HG03025 (cell line): ENCODE data around the gene APLF.
"Not testable (repeated sequence)": the region's sequence is repeated elsewhere in the genome, so short reads cannot be mapped to it uniquely, and the experiment has no call there.

ENCODE experiments used
- ATAC-seq: cut with Tn5 transposase; IDR thresholded peaks from one replicate; pipeline ENCODE4 v1.9.1; 2021; ENCODE audit warnings: mild to moderate bottlenecking, moderate library complexity; ENCODE audit not compliant: unreplicated experiment, low FRiP score

The APLF gene

DNA sequence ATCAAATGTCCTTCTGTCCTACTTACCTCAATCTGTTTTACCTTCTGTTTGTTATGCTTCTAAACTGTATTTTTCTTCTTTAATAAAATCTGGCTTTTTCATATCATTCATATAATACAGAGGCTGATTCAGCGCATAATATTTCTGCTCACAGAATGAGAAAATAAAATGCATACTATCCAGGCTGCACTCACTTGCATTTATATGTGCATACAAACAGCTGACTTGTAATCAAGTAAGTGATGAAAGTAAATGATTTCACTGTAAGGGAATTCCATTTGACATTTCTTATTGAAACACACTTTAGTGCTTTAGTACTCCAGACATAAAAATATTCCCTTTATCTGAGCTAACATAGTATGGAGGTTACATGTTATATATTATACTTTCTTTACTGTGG lies 100.7 kb downstream of the APLF start:
- no peak for ATAC-seq

- no peak for ATAC-seq
These were observed 102.2 kb downstream of the APLF start for GRCh38 chr2:68569604-68570003.

DNA sequence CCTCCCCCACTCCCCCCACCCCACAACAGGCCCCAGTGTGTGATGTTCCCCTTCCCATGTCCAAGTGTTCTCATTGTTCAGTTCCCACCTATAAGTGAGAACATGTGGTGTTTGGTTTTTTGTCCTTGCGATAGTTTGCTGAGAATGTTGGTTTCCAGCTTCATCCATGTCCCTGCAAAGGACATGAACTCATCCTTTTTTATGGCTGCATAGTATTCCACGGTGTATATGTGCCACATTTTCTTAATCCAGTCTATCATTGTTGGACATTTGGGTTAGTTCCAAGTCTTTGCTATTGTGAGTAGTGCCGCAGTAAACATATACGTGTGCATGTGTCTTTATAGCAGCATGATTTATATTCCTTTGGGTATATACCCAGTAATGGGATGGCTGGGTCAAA lies 103.0 kb downstream of the APLF start:
- not testable (repeated sequence) for ATAC-seq

DNA sequence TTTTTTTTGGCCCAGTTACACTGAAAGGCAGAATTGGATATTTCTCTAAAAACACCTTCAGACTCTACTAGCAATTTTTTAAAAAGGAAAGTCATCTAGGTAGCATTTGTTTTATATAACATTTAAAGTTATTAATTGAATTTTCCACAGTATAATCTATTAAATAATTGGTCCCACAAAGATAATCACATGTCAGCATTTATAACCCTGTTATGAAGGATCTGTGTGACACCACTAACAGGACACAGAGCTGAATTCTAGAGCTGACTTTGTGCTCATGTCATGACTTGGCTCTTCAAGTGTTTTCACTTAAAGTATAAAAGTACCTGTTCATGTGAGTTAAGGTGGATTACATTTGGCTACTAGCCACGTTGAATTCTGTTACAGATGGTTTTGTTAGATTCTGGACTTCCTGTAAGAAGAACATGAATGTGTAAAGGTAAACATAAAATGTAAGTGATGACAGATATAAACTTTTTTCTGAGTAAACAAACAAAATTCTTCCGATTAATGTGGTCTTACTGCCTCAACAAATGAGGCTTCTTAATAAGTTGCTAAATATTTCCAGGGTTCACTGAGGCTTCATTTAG lies 106.9 kb downstream of the APLF start:
- ATAC-seq, result no peak

GRCh38 chr2:68577183-68577582 lies 109.8 kb downstream of the APLF start:
- no peak for ATAC-seq

- no peak for ATAC-seq
These were observed 112.3 kb downstream of the APLF start for GRCh38 chr2:68579689-68580088.

DNA sequence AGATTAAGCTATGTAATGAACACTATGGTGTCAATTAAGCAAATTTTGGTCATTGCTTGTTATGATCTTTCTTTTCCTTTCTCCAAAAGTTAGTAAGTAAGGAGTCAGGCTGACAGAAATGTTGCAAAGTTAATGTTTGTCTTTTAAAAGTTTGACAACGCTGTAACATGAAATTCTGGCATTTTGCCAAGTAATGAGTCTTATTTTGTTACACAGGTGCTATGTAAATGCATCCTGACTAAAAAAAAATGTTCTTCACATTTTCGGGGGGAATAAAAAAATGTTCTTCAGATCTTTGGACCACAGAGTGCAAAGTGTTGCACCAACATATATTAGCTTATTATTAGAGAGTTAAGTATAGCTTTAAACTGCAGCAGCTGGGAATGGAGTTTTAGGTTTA lies 121.2 kb downstream of the APLF start:
- no peak for ATAC-seq

DNA sequence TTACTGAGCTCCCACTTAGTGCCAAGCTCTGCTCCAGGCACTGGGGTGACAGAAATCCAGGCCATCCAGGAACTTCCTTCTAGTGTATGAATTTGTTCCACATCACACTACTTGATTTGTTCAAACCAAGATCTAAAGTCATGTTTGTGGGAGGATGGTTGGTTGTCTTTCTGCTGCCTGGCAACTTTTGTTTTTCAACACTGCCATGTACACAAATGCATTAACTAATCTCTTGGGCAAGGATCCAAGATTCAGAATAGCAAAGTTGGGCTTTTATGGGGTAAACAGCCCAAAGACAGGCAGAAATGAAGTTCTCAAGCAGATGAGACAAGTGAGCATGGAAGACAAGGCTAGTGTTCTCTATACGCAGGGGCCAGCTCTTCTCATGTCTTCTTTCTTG lies 122.6 kb downstream of the APLF start:
- ATAC-seq, result no peak

GRCh38 chr2:68590702-68591101 lies 123.3 kb downstream of the APLF start:
- ATAC-seq, result no peak

- no peak for ATAC-seq
These were observed 123.8 kb downstream of the APLF start for GRCh38 chr2:68591225-68591624.

DNA sequence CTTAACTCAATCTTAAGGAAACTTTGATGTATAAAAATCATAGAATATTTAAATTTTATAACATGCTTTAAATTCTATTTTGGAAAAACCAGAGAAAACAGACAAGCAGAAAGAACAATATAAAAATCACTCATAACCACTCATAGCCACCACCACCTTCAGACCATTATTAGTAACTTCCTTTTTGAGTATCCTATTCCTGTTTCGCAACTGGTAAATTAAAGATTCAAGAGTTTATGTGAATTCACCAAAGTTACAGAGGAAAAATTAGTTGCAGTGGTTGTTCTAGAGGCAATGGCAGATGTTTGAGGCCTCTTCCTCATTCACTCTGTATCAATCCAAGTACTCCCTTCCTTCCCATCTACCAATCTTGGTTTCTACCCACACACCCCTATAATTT lies 126.7 kb downstream of the APLF start:
- no peak for ATAC-seq

DNA sequence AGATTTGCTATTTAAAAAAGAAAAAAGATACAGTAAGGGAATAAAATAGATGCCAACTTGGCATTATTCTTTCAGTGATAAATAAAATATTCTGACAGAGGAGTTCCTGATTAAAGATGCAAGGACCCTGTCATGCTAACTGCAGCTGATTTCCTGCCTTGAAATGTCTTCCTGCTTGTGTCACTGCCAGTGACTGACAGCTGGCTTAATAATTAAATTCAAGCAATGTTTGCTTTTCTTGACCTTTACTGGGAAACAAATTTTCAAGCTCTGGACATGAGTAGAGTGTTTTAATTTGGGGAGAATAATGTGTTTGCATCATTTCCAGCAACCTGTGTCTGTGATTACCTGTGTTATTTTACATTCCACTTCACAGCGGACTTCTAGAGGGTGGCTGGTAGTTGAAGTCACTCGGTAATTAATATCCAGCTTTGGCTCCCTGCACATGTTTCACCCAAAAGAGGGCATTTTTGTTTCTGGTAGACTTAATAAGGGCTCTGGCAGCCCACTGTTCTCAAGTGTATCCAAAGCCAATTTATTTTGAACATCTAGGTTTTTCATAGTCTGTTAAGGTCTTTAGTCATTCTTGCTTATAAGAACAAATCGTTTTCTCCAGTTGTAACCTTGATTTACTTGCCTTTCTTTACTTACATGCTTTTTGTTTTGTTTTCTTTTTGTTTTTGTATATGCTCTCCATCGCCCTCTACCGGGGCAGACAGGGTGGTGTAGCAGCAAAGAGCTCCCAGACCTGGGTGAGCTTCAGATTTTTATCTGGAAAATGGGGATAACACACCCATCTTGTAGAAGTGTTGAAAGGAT lies 127.5 kb downstream of the APLF start:
- no peak for ATAC-seq

DNA sequence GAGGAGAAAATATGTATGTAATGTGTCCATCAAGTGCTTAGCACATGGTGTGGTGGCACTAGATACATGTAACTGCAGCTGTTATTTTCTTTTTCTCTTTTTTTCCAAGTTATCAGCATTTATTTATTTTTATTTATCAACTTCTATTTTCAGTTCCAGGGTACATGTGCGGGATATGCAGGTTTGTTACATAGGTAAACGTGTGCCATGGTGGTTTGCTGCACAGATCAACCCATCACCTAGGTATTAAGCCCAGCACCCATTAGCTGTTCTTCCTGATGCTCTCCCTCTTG lies 128.1 kb downstream of the APLF start:
- not testable (repeated sequence) for ATAC-seq

DNA sequence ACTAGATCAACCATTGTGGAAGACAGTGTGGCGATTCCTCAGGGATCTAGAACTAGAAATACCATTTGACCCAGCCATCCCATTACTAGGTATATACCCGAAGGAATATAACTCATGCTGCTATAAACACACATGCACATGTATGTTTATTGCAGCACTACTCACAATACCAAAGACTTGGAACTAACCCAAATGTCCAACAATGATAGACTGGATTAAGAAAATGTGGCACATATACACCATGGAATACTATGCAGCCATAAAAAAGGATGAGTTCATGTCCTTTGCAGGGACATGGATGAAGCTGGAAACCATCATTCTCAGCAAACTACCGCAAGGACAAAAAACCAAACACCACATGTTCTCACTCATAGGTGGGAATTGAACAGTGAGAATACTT lies 133.1 kb downstream of the APLF start:
- not testable (repeated sequence) for ATAC-seq

- no peak for ATAC-seq
These were observed 135.7 kb downstream of the APLF start for GRCh38 chr2:68603059-68603458.

GRCh38 chr2:68604077-68604476 lies 136.7 kb downstream of the APLF start:
- ATAC-seq, result no peak

- ATAC-seq, result no peak
These were observed 138.6 kb downstream of the APLF start for GRCh38 chr2:68605939-68606338.

DNA sequence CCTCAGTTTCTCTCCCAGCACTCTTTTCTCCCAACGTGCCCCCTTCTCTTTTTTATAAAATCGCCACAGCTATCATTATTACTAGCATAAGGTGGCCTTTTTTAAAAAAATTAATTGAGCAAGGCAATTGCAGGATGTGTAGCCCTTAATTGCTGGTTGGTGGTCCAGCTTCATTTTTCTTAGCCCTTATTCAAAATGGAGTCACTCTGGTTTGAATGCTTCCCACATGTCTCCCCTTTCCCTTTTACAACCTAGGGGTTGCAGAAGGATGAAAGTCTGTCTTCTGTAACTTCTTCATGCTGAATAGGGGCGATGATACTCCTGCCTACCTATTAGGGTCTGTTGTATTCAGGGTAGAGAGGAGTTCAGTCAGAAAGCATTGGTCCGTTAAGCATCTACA lies 139.4 kb downstream of the APLF start:
- ATAC-seq, result no peak

DNA sequence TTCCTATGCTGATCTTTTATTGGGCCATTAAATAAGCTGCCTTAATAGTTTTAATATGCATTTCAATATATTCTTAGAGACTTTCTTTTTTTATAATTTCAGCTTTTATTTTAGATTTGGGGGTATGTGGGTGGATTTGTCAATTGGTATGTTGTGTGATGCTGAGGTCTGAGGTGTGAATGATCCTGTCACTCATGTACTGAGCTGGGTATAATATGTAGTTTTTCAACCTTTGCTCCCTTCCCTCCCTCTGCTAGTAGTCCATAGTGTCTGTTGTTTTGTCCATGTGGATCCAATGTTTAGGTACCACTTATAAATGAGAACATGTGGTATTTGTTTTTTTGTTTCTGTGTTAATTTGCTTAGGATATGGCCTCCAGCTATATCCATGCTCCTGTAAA lies 140.5 kb downstream of the APLF start:
- no peak for ATAC-seq

DNA sequence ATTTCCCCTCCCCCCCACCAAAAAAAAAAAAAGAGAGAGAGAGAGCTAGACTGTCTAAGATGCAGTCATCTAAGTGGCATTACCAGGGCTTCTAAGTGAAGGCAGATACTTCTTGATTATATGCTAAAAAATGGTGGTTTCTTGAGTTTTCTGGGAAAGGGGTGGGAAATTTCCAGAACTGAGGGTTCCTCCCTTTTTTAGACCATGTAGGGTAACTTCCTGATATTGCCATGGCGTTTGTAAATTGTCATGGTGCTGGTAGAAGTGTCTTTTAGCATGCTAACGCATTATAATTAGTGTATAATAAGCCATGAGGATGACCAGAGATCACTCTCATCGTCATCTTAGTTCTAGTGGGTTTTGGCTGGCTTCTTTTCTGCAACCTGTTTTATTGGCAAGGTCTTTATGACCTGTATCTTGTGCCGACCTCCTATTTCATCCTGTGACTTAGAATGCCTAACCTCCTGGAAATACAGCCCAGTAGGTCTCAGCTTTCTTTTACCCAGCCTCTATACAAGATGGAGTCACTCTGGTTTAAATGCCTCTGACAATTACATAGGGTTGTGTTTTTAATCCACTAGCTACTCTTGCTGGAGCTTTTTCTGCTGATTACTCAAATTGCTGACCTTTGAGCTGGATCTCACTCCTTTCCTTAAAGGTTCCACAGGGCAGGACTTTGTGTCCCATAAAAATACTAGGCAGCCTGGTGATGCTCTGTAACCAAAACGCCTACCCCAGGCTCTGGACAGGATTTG lies 145.6 kb downstream of the APLF start:
- ATAC-seq, result no peak

DNA sequence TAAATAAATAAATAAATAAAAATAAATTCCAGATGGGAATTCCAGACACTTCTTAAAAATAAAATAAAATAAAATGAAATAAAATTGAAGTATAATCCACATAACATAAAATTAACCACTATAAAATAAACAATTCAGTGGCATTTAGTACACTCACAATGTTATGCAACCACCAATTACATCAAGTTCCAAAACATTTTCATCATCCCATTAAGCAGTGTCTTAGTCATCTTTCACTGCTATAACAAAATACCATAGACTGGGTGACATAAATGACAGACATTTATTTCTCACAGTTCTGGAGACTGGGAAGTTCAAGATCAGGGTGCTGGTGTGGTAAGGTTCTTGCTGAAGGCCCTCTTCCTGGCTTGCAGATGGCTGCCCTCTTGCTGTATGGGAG lies 153.4 kb downstream of the APLF start:
- no peak for ATAC-seq

DNA sequence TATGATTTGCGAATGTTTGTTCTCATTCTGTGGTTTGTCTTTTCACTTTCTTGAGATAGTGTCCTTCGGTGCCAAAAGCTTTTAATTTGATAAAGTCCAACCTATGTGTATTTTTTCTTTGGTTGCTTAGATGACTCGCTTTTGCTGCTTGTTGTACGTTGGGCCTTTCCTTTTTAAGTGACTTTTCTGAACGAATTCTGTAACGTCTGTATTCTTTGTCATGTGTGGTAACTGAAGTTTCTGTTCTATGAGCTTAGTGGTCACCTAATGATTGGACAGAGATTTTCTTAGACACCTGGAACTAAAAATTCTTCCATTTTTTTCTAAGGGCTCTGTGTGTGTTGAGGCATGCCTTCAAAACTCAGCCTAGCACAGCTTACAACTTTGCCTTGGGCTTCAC lies 156.4 kb downstream of the APLF start:
- no peak for ATAC-seq
